Activated CD8-positive, alpha-beta memory T cell treated with anti-CD3 and anti-CD28 coated beads for 36 hours (primary cell): ENCODE data around the gene ZFYVE1. TPM values are rescaled to one million over a fixed set of nuclear protein-coding genes. Genes with fewer than 3 reads are reported as not detected.
"Not testable (repeated sequence)": the region's sequence is repeated elsewhere in the genome, so short reads cannot be mapped to it uniquely, and the experiment has no call there.

ENCODE experiments used
- CTCF ChIA-PET: fragments of 350-600 bp; sonication (Branson Sonifier 250); formaldehyde crosslinking; loops from one replicate; lab custom pipeline; 2021; ENCODE audit warnings: antibody characterized with exemption; lab: Charles Lee
- POLR2A ChIA-PET: fragments of 350-600 bp; sonication (Branson Sonifier 250); formaldehyde crosslinking; loops from one replicate; lab custom pipeline; 2021; ENCODE audit warnings: antibody characterized with exemption; lab: Charles Lee
- total RNA-seq, 2 experiments: library from RNA; stranded (reverse); gene quantifications; one replicate each; pipeline ENCODE4 v1.2.3, GENCODE V29; 2021

Gene ZFYVE1
- total RNA-seq, 2 experiments from 2014 or later: 9.4 to 9.7 TPM

GRCh38 chr14:73011189-73011588, 15.7 kb downstream of the ZFYVE1 start:
- POLR2A ChIA-PET: interaction anchor here (0.8 kb wide), 1 partner anchor 72 kb away, joined by 8 read pairs; no protein-coding TSS in a partner anchor
- CTCF ChIA-PET: not testable (repeated sequence)

- POLR2A ChIA-PET: no interaction called here
- CTCF ChIA-PET: no interaction called here
Measured at GRCh38 chr14:73008501-73008900, 18.4 kb downstream of the ZFYVE1 start.

- ChIA-PET POLR2A (no interaction called here), CTCF (no interaction called here)
Measured at GRCh38 chr14:73007835-73008234, 19.1 kb downstream of the ZFYVE1 start.

GRCh38 chr14:73004641-73005040, 22.3 kb downstream of the ZFYVE1 start:
- CTCF ChIA-PET, POLR2A ChIA-PET: not testable (repeated sequence)

GRCh38 chr14:73003681-73004080, 23.2 kb downstream of the ZFYVE1 start:
- CTCF ChIA-PET: no interaction called here
- POLR2A ChIA-PET: no interaction called here

- ChIA-PET POLR2A (no interaction called here), CTCF (no interaction called here)
Measured at GRCh38 chr14:73000073-73000472, 26.8 kb downstream of the ZFYVE1 start.

GRCh38 chr14:72999316-72999715, 27.6 kb downstream of the ZFYVE1 start:
- ChIA-PET POLR2A (no interaction called here), CTCF (no interaction called here)

- ChIA-PET CTCF (interaction anchor here (0.7 kb wide), 1 partner anchor 1498 kb away, joined by 4 read pairs; no protein-coding TSS in a partner anchor), POLR2A (no interaction called here)
Measured at GRCh38 chr14:72998252-72998903, 28.5 kb downstream of the ZFYVE1 start.

GRCh38 chr14:72996916-72997315, 30.0 kb downstream of the ZFYVE1 start:
- ChIA-PET CTCF (no interaction called here), POLR2A (no interaction called here)

GRCh38 chr14:72990171-72990570, 36.7 kb downstream of the ZFYVE1 start:
- CTCF ChIA-PET: interaction anchor here (0.6 kb wide), 1 partner anchor 71 kb away, joined by 4 read pairs; no protein-coding TSS in a partner anchor
- POLR2A ChIA-PET: no interaction called here

GRCh38 chr14:72986857-72987256, 40.0 kb downstream of the ZFYVE1 start:
- CTCF ChIA-PET: no interaction called here
- POLR2A ChIA-PET: no interaction called here

- ChIA-PET POLR2A (no interaction called here), CTCF (interaction anchor here (0.7 kb wide), 1 partner anchor 15 kb away, joined by 3 read pairs; no protein-coding TSS in a partner anchor)
Measured at GRCh38 chr14:72986214-72986613, 40.7 kb downstream of the ZFYVE1 start.

GRCh38 chr14:72982146-72982708, 44.7 kb downstream of the ZFYVE1 start:
- ChIA-PET POLR2A (no interaction called here), CTCF (no interaction called here)

GRCh38 chr14:72980863-72981262, 46.0 kb downstream of the ZFYVE1 start:
- ChIA-PET POLR2A (no interaction called here), CTCF (no interaction called here)

GRCh38 chr14:72978856-72979255, 48.0 kb downstream of the ZFYVE1 start:
- POLR2A ChIA-PET: no interaction called here
- CTCF ChIA-PET: no interaction called here

GRCh38 chr14:72975770-72976169, 51.1 kb downstream of the ZFYVE1 start:
- ChIA-PET CTCF (no interaction called here), POLR2A (no interaction called here)

- ChIA-PET CTCF (no interaction called here), POLR2A (no interaction called here)
Measured at GRCh38 chr14:72974661-72975060, 52.2 kb downstream of the ZFYVE1 start.

- POLR2A ChIA-PET: no interaction called here
- CTCF ChIA-PET: no interaction called here
Measured at GRCh38 chr14:72970824-72971434, 56.0 kb downstream of the ZFYVE1 start.

- ChIA-PET CTCF (no interaction called here), POLR2A (no interaction called here)
Measured at GRCh38 chr14:72970058-72970630, 56.8 kb downstream of the ZFYVE1 start.

- POLR2A ChIA-PET: interaction anchor here (0.7 kb wide), 1 partner anchor 54 kb away, joined by 4 read pairs; no protein-coding TSS in a partner anchor
- CTCF ChIA-PET: no interaction called here
Measured at GRCh38 chr14:72968316-72968715, 58.6 kb downstream of the ZFYVE1 start.
